HCT116 (cell line): ENCODE data around the gene C10orf120. TPM values are rescaled to one million over a fixed set of nuclear protein-coding genes. Genes with fewer than 3 reads are reported as not detected.

Experiments used
- ATAC-seq: fragments of 200-7000 bp; cut with Tn5 transposase; 2 replicates; pipeline ENCODE4 v1.9.1; 2020; ENCODE audit warnings: mild to moderate bottlenecking, moderate library complexity
- BruUV-seq: library from RNA; stranded (reverse); fragments of 400-500 nt; replicated peaks from 2 replicates; lab custom pipeline; 2021; lab: Mats Ljungman, UMichigan
- CTCF ChIA-PET: fragments of 300-600 bp; sonication (Branson Sonifier 250); formaldehyde crosslinking; loops from one replicate; lab custom pipeline; 2021; ENCODE audit warnings: antibody characterized with exemption; lab: Charles Lee
- POLR2A ChIA-PET: fragments of 300-600, 350-600 bp; sonication (Branson Sonifier 250); formaldehyde crosslinking; loops from one replicate; lab custom pipeline; 2021; ENCODE audit warnings: antibody characterized with exemption; lab: Charles Lee
- RAD21 ChIA-PET, 2 experiments: fragments of 300-600 bp; sonication (Branson Sonifier 250); formaldehyde crosslinking; loops; one replicate each; lab custom pipeline; 2023; ENCODE audit warnings: low total read pairs in 2 of 2; ENCODE audit not compliant: uncharacterized antibody in 2 of 2, unreplicated experiment in 2 of 2, low non-redundant PET in 1 of 2; lab: Charles Lee
- DNase-seq: peaks from one replicate; pipeline ENCODE4 v3.0.0-alpha.2; 2010; ENCODE audit warnings: low read depth, low spot score
- H2AFZ ChIP-seq: fragments of 200-600 bp; shearing (Covaris generic), sonication (generic); 2 replicates; pipeline ENCODE4 v1.6.1; 2017; ENCODE audit warnings: low read depth, mixed run types, mixed read lengths, antibody characterized with exemption, low read length; ENCODE audit not compliant: poor library complexity, severe bottlenecking
- H3K27ac ChIP-seq: 2 replicates; pipeline ENCODE4 v1.5.1; 2012; ENCODE audit warnings: low read depth, low read length
- H3K27me3 ChIP-seq: fragments of 200-600 bp; sonication (generic); 2 replicates; pipeline ENCODE4 v1.6.1; 2016; ENCODE audit warnings: mixed run types, low read length, mixed read lengths; ENCODE audit not compliant: insufficient read depth
- H3K36me3 ChIP-seq, 2 experiments: fragments of 200-500 bp in 1 of 2; fragments of 200-600 bp in 1 of 2; sonication (Bioruptor generic) in 1 of 2; sonication (generic) in 1 of 2; 2 replicates each; pipeline versions ENCODE4 v1.5.1 to v1.6.1; 2014 to 2016; ENCODE audit warnings: low read length in 2 of 2, inconsistent platforms in 1 of 2, mixed read lengths in 1 of 2, mixed run types in 1 of 2; ENCODE audit not compliant: insufficient read depth in 2 of 2, control insufficient read depth in 1 of 2
- H3K4me1 ChIP-seq, 2 experiments: fragments of 200-600 bp in 1 of 2; sonication (generic) in 1 of 2; 2 replicates each; pipeline versions ENCODE4 v1.5.1 to v1.6.1; 2012 to 2017; ENCODE audit warnings: low read length in 2 of 2, inconsistent platforms in 1 of 2, mild to moderate bottlenecking in 1 of 2, mixed read lengths in 1 of 2, mixed run types in 1 of 2, moderate library complexity in 1 of 2; ENCODE audit not compliant: insufficient read depth in 2 of 2, control insufficient read depth in 1 of 2
- H3K4me2 ChIP-seq: fragments of 200-600 bp; sonication (generic); 2 replicates; pipeline ENCODE4 v1.6.1; 2017; ENCODE audit warnings: mixed run types, low read length, mixed read lengths
- H3K4me3 ChIP-seq, 2 experiments: fragments of 200-600 bp in 1 of 2; sonication (generic) in 1 of 2; replicated peaks in 1 of 2; 2 replicates each; pipeline ENCODE4 v1.5.1; 2011 to 2016; ENCODE audit warnings: low read length in 2 of 2, control low read depth in 1 of 2, low read depth in 1 of 2, mild to moderate bottlenecking in 1 of 2, mixed read lengths in 1 of 2, mixed run types in 1 of 2
- H3K79me2 ChIP-seq: fragments of 200-600 bp; sonication (generic); 2 replicates; pipeline ENCODE4 v1.6.1; 2017; ENCODE audit warnings: mild to moderate bottlenecking, mixed run types, low read length, moderate library complexity, mixed read lengths; ENCODE audit not compliant: insufficient read depth
- H3K9ac ChIP-seq: fragments of 200-600 bp; sonication (generic); 2 replicates; pipeline ENCODE4 v1.6.1; 2016; ENCODE audit warnings: low read length, mixed read lengths
- H3K9me2 ChIP-seq: fragments of 200-600 bp; sonication (generic), shearing (Covaris generic); 2 replicates; pipeline ENCODE4 v1.6.1; 2017; ENCODE audit warnings: mixed run types, mild to moderate bottlenecking, moderate library complexity; ENCODE audit not compliant: insufficient read depth
- H3K9me3 ChIP-seq, 2 experiments: fragments of 200-500 bp in 1 of 2; fragments of 200-600 bp in 1 of 2; sonication (Bioruptor generic) in 1 of 2; sonication (generic) in 1 of 2; 2 replicates each; pipeline ENCODE4 v1.6.1; 2014 to 2017; ENCODE audit warnings: low read length in 2 of 2, mixed read lengths in 2 of 2, inconsistent platforms in 1 of 2, low read depth in 1 of 2, mild to moderate bottlenecking in 1 of 2, mixed run types in 1 of 2, moderate library complexity in 1 of 2; ENCODE audit not compliant: control insufficient read depth in 1 of 2, insufficient read depth in 1 of 2
- H4K20me1 ChIP-seq: fragments of 200-600 bp; sonication (generic), shearing (Covaris generic); 2 replicates; pipeline ENCODE4 v1.6.1; 2017; ENCODE audit warnings: mixed run types, mild to moderate bottlenecking, moderate library complexity; ENCODE audit not compliant: insufficient read depth
- EZH2phosphoT487 ChIP-seq: fragments of 200-600 bp; IDR thresholded peaks from 2 replicates; pipeline ENCODE4 v1.6.1; 2018; ENCODE audit warnings: antibody characterized with exemption, borderline replicate concordance
- RAD21 ChIP-seq: IDR thresholded peaks from 2 replicates; pipeline ENCODE4 v1.6.1; 2012; ENCODE audit warnings: low read depth, mild to moderate bottlenecking
- YY1 ChIP-seq: IDR thresholded peaks from 2 replicates; pipeline ENCODE4 v1.6.1; 2011; ENCODE audit warnings: low read length, low read depth, moderate library complexity, mild to moderate bottlenecking; ENCODE audit not compliant: insufficient replicate concordance; ENCODE audit errors: extremely low read depth
- intact Hi-C: fragments of 100-400 bp; cut with micrococcal nuclease; formaldehyde crosslinking; loops from 2 replicates; pipeline ENCODE4 v1.10.0; 2022
- total RNA-seq: library from RNA; stranded (reverse); gene quantifications from one replicate; pipeline ENCODE4 v1.2.1, GENCODE V29; 2021; ENCODE audit not compliant: unreplicated experiment
- TF ChIP-seq, protein P1 (sequence below): IDR thresholded peaks from 2 replicates; pipeline ENCODE4 v1.6.1; 2012

Gene C10orf120
- total RNA-seq, 1 experiment from 2014 or later, result not detected

DNA sequence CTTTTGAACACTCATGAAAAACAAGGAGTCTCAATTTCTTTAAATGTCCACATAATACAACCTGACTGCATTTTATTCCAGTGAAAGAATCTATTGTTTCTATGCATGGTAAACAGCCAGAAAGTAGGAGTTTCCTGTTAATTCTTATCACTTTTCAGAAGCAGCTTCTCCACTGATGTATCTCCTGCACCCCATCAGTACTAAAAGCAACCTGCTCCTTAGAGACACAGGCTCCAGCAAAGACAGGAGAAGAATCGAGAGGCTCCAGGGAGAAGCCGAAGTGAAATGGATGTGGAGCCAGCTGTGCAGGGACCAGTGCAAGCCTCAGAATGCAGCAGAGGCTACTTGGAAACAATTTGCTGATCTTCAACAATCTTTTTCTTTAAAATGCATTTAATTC lies 16.4 kb upstream of the C10orf120 start:
- no TSS peak for BruUV-seq
- ChIA-PET RAD21 (no interaction called here), CTCF (no interaction called here), POLR2A (no interaction called here)
- no peaks in the 10 kb centered on the region for H3K9me2 ChIP-seq
- no peak overlapping the region for H3K4me2 ChIP-seq
- H3K36me3 ChIP-seq, result no peaks in the 10 kb centered on the region
- no peaks in the 10 kb centered on the region for H4K20me1 ChIP-seq
- DNase-seq, result no peak
- H3K4me1 ChIP-seq, result no peaks in the 10 kb centered on the region
- H3K27ac ChIP-seq, result no peak overlapping the region
- ATAC-seq, result no peak
- no peak for TF ChIP-seq YY1
- no peak overlapping the region for H3K4me3 ChIP-seq
- intact Hi-C loops, result no loop called here
- H2AFZ ChIP-seq, result no peak overlapping the region
- H3K9ac ChIP-seq, result no peak overlapping the region
- peaks cover 94% of the 10 kb centered on the region for H3K27me3 ChIP-seq
- no peaks in the 10 kb centered on the region for H3K79me2 ChIP-seq
- H3K9me3 ChIP-seq, result no peaks in the 10 kb centered on the region

DNA sequence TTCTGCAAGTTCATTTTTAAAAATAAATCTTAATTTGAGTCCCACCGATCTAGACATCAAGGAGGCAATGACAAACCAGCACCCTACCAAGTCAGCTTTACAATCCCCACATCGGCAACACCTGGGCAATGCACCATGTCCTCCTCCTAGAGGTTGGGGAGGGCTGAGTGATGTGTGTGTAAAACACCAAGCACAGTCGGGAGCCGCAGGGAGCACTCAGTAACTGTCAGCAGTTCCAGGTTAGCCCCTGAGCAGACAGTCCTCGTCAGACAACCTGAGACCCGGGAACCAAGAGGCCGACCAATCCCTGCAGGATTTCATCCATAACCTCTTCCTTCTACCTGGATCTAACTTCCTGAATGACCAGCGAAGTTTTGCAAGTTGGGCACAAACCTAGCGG lies 15.9 kb upstream of the C10orf120 start:
- ChIA-PET CTCF (no interaction called here), RAD21 (no interaction called here)

More for the DNA sequence above, 15.9 kb upstream of the C10orf120 start:
- TF ChIP-seq RAD21 (no peak), EZH2phosphoT487 (peak; percentile 1; the same call in 1 of the 2 replicates)
- TF ChIP-seq, protein P1, sequence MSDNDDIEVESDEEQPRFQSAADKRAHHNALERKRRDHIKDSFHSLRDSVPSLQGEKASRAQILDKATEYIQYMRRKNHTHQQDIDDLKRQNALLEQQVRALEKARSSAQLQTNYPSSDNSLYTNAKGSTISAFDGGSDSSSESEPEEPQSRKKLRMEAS, result no peak
- Histone ChIP-seq H3K27me3 (peaks cover 94% of the 10 kb centered on the region), H3K9ac (no peak overlapping the region), H3K4me3 (no peak overlapping the region), H3K9me3 (no peaks in the 10 kb centered on the region), H3K79me2 (no peaks in the 10 kb centered on the region), H2AFZ (no peak overlapping the region), H3K36me3 (no peaks in the 10 kb centered on the region), H3K4me1 (no peaks in the 10 kb centered on the region), H3K27ac (no peak overlapping the region), H4K20me1 (no peaks in the 10 kb centered on the region), H3K9me2 (no peaks in the 10 kb centered on the region), H3K4me2 (no peak overlapping the region)
- POLR2A ChIA-PET, result no interaction called here
- no peak for ATAC-seq
- no peak for DNase-seq
- BruUV-seq, result no TSS peak
- intact Hi-C loops, result no loop called here
